Muscle layer of duodenum (tissue), 2 donors: ENCODE measurements around the gene COL6A2.

Source experiments
- H3K27ac ChIP-seq: one replicate; pipeline ENCODE4 v1.7.0; 2013; ENCODE audit warnings: mild to moderate bottlenecking, low read length
- H3K27me3 ChIP-seq: one replicate; pipeline ENCODE4 v1.7.0; 2013; ENCODE audit warnings: low read depth, mild to moderate bottlenecking, control low read depth, low read length
- H3K36me3 ChIP-seq, 2 donors: one replicate each; pipeline ENCODE4 v1.7.0; 2013; ENCODE audit warnings: low read length in 2 of 2, control low read depth in 1 of 2, mild to moderate bottlenecking in 1 of 2; ENCODE audit not compliant: insufficient read depth in 2 of 2, control insufficient read depth in 1 of 2
- H3K4me1 ChIP-seq, 2 donors: one replicate each; pipeline ENCODE4 v1.7.0; 2013; ENCODE audit warnings: low read length in 2 of 2, mild to moderate bottlenecking in 2 of 2, control low read depth in 1 of 2, moderate library complexity in 1 of 2; ENCODE audit not compliant: insufficient read depth in 2 of 2, control insufficient read depth in 1 of 2
- H3K4me3 ChIP-seq, 2 donors: one replicate each; pipeline ENCODE4 v1.7.0; 2013; ENCODE audit warnings: low read length in 2 of 2, low read depth in 1 of 2, mild to moderate bottlenecking in 1 of 2
- H3K9me3 ChIP-seq, 2 donors: one replicate each; pipeline ENCODE4 v1.7.0; 2013; ENCODE audit warnings: low read length in 2 of 2, control low read depth in 1 of 2, mild to moderate bottlenecking in 1 of 2; ENCODE audit not compliant: control insufficient read depth in 1 of 2
- donor health status: healthy.

The COL6A2 gene

DNA sequence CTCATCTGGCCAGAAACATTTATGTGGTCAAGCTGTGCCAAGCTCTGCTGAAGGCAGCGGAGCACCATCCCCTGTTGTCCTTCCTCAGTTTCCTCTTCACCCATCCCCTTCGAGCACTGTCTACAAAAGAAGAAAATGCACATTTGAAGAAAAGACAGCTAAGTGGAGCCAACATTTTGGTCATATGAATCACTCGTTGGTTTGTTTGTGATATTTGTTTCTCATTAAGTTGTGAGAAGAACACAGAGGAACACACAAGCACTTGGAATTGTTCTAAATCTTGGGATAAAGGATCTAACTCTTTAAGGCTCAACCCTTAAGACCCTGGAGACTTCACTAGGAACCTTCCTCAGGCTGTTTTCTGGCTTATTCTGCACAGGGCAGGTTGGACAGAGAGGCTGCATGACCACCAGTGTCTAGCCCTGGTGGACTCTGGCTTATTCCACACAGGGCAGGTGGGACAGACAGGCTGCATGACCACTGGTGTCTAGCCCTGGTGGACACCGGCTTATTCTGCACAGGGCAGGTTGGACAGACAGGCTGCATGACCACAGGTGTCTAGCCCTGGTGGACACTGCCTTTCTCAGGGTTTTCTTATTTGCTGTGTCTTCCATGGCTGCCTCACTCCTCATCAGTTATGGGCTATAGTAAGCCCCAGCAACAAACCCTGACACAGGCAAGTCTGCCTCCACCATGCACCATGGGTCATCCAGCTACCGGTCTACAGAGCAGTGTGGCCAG, 35.3 kb upstream of the COL6A2 start:
- Histone ChIP-seq H3K4me1 (peaks cover 0 to 22% of the 10 kb centered on the region in 2 donors), H3K27ac (peak overlapping the region; percentile 3), H3K36me3 (peaks cover 0 to 4% of the 10 kb centered on the region in 2 donors), H3K9me3 (peaks cover 4 to 11% of the 10 kb centered on the region in 2 donors), H3K4me3 (no peak overlapping the region), H3K27me3 (no peaks in the 10 kb centered on the region)

DNA sequence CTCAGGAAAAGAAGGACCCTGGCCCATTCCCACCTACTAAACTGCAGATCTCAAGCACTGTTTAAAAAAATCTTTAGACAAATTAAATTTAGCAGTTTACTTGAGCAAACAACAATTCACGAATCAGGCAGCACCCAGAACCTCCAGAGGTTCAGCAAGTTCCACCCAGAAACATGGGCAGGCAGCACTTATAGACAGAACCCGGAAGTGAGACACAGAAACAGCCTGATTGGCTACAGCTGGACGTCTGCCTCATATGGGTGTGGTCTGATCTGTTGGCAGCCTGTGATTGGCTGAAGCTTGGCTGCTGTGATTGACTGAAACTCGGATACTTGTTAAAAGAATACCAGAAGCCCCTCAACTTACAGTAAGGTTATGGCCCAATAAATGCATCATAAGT, 34.7 kb upstream of the COL6A2 start:
- Histone ChIP-seq H3K27me3 (no peaks in the 10 kb centered on the region), H3K9me3 (peaks cover 4 to 11% of the 10 kb centered on the region in 2 donors), H3K4me3 (no peak overlapping the region), H3K27ac (no peak overlapping the region), H3K36me3 (peaks cover 0 to 4% of the 10 kb centered on the region in 2 donors), H3K4me1 (peaks cover 0 to 28% of the 10 kb centered on the region in 2 donors)

DNA sequence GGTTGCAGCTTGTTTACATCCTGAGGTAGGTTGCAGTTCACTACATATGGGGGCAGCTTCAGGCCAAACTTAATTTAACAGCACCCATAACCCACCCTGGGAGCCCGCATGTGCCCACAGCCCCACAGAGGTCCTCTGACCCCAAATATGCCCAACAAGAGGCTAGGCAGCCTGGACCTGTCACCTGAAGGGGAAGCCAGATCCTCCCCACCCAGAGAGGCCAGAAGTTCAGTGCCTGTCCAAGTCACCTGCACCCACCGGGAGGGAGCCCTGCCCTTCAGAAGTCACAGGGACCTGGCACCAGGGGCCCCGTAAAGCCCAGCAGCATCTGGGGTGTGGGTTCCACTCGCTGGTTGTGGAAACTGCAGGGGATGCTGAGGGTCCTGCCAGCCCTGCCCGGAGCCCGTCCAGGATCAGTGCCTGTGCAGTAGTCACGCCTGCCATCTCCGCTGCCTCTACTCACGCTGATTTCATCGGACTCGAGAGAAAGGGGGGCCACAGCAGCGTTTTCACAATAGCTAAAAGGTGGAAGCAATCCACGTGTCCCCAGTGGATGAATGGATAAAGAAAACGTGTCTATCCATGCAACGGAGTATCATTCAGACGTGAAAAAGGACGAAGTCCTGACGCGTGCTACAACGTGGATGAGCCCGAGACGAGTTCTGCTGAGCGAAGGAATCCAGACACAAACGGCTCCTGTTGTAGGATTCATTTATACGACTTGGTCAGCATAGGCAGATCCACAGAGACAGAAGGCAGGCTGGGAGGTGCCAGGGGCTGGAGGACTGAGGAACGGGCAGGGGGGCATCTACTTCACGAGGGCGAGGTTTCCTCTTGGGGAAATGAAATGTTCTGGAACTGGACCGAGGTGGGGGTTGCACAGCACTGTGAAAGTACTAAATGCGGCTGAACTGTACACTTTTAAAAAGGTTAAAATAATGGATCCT, 33.9 kb upstream of the COL6A2 start:
- Histone ChIP-seq H3K27me3 (no peaks in the 10 kb centered on the region), H3K4me3 (no peak overlapping the region), H3K9me3 (peaks cover 4 to 11% of the 10 kb centered on the region in 2 donors), H3K4me1 (peaks cover 0 to 30% of the 10 kb centered on the region in 2 donors), H3K27ac (no peak overlapping the region), H3K36me3 (peaks cover 0 to 4% of the 10 kb centered on the region in 2 donors)

DNA sequence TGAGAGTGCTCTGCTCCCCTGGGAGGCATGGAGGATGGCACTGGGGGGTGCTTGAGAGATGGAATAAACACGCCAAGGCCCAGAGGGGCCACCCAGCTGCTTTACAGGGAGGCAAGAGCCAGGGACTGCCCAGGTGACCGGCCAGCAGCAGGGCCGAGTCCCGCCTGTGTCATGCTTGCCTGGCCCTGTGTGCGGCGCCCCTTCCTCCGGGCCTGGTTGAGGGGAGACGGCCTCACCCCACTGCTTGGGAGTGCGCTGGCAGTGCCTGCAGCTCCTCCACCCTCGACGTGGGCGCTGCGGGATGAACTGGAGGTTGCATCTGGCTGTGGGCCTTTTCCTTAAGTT, 33.1 kb upstream of the COL6A2 start:
- peaks cover 0 to 4% of the 10 kb centered on the region in 2 donors for H3K36me3 ChIP-seq
- H3K27ac ChIP-seq, result peak overlapping the region; percentile 71
- peak overlapping the region in 1 of 2 donors; percentile 4 for H3K4me3 ChIP-seq
- no peaks in the 10 kb centered on the region for H3K27me3 ChIP-seq
- H3K9me3 ChIP-seq, result peaks cover 4 to 11% of the 10 kb centered on the region in 2 donors
- peaks cover 0 to 30% of the 10 kb centered on the region in 2 donors for H3K4me1 ChIP-seq

DNA sequence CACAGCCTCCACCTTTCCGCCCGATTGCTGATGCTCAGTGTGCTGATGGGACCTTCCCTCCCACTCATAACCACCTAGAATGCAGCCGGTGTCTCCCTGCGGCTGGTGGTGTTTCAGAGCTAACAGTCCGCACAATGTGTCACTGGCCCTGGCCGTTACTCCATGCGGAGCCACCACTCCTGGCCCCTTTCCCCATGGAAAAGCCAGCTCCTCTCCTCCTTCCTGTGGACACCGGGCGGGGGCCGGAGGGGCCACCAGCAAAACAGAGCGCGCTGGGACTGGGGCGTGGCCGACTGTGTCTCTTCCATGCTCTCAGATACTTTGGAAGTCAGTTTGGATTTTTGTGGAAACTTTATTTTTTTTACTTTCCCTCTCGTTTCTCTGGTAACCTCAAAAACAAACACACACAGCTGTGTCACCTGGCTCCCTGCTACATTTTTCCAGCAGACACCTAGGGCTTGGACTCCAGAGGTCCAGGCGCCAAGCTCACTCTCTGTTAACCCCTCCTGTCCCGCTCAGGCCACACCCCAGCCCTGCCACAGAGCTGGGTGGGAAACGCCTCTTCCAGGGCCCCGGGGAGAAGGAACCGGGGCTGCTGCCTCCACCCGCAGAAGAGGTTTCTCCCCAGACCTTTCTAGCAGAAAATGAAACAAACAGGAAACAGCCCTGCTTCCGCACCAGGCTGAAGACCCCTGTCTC, 32.5 kb upstream of the COL6A2 start:
- H3K27ac ChIP-seq, result peak overlapping the region; percentile 71
- H3K9me3 ChIP-seq, result peaks cover 4 to 11% of the 10 kb centered on the region in 2 donors
- H3K4me3 ChIP-seq, result peak overlapping the region in 1 of 2 donors; percentile 17
- H3K36me3 ChIP-seq, result peaks cover 0 to 4% of the 10 kb centered on the region in 2 donors
- H3K27me3 ChIP-seq, result no peaks in the 10 kb centered on the region
- H3K4me1 ChIP-seq, result peaks cover 0 to 30% of the 10 kb centered on the region in 2 donors

DNA sequence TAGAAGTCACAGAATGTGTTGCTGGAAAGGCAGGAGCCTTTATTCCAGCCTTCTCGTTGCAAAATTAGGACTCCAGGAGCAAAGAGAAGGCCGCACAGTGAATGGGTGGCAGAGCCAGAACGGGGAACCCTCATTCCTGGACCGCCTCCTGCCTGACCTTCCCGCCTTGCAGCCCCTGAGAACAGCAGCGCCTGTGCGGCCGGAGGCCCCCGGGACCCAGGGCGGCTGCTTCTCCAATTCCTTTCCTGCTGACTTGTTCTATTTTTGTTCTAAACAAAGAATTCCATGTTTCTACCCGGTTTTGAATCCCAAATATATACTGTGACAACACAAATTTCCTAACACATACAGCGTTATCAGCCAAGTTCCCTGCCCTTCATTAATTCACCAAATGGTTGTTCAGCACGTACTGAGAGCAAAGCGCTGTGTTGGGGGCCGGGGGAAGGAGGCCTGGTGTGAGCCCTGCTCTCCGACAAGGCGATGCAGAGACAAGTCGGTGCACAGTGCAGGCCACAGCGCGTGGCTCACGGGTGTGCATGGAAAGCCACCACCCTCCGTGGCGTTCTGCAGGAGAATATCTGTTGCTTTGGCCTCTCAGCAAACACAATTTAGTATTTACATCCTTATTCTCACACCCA, 31.9 kb upstream of the COL6A2 start:
- Histone ChIP-seq H3K9me3 (peaks cover 4 to 11% of the 10 kb centered on the region in 2 donors), H3K4me3 (peak overlapping the region in 1 of 2 donors; percentile 17), H3K27ac (peak overlapping the region; percentile 72), H3K4me1 (peaks cover 0 to 30% of the 10 kb centered on the region in 2 donors), H3K27me3 (no peaks in the 10 kb centered on the region), H3K36me3 (peaks cover 0 to 4% of the 10 kb centered on the region in 2 donors)

DNA sequence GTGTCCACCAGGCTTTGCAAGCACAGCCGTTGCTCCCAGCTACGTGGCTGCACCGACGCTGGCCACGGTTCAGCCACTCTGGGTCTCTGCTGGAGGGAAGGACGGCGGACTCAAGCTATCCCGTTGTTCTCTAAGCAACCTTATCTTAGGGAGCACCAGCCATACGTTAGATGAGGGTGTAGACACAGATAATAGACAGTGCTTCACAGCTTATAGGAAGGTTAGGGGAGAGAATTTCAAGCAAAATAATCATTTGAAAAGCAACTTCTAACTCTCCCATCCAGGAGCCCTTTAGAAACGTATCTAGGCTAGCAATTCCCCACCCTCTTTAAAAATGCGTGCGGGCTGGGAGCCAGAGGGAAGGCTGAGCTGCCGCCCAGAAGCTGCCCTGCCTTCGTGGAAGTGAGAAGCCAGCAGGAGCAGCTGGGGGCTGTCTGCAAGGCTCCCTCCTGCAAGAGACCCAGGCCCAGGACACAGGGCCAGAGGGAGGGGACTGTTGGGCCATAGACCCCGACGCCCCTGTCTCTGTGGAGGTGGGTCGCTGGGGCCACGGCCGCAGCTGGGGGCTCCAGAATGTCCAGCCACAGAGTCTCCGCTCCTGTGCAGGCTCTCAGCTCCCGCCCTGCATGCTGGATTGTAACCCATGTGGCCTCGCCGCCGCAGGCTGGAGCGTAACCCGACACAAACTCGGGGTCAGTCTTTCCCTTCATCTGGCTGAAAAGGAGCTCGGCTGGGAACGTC, 31.2 kb upstream of the COL6A2 start:
- Histone ChIP-seq H3K4me3 (no peak overlapping the region), H3K27me3 (no peaks in the 10 kb centered on the region), H3K4me1 (peaks cover 0 to 30% of the 10 kb centered on the region in 2 donors), H3K27ac (peak overlapping the region; percentile 72), H3K36me3 (peaks cover 0 to 4% of the 10 kb centered on the region in 2 donors), H3K9me3 (peaks cover 1 to 9% of the 10 kb centered on the region in 2 donors)

DNA sequence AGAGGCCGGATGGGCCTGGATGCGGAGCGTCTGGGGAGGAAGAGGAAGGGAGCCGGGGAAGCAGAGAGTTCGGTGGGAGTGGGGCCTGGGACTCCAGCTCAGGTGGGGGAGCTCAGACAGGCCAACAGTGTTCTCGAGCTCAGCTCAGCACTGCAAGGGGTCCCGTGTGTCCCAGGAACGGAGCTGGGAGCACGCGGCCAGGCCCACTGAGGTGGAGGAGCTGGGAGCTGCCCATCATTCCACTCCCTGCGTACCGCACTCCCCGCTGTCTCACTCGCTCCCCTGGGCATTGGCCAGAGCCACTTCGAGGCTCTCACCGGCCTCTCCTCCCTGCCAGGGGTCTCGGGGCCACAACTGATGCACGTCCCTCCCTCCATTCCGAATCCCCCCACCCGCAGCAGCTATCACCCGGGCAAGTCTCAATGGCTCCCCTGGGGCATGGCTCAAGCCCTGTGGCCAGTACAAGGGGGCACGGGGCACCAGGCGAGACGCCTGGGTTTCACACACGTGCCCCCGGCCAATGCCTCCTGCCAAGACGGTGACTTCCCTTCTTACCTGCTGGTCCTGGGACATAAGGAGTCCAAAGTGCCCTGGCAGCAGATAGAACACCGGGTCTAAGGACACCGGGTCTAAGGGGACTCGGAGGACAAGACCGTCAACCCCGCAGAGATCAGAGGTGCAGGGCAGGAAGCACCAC, 30.3 kb upstream of the COL6A2 start:
- no peaks in the 10 kb centered on the region for H3K27me3 ChIP-seq
- no peak overlapping the region for H3K4me3 ChIP-seq
- peak overlapping the region; percentile 10 for H3K27ac ChIP-seq
- H3K9me3 ChIP-seq, result peaks cover 0 to 8% of the 10 kb centered on the region in 2 donors
- peaks cover 0 to 30% of the 10 kb centered on the region in 2 donors for H3K4me1 ChIP-seq
- peaks cover 0 to 4% of the 10 kb centered on the region in 2 donors for H3K36me3 ChIP-seq

DNA sequence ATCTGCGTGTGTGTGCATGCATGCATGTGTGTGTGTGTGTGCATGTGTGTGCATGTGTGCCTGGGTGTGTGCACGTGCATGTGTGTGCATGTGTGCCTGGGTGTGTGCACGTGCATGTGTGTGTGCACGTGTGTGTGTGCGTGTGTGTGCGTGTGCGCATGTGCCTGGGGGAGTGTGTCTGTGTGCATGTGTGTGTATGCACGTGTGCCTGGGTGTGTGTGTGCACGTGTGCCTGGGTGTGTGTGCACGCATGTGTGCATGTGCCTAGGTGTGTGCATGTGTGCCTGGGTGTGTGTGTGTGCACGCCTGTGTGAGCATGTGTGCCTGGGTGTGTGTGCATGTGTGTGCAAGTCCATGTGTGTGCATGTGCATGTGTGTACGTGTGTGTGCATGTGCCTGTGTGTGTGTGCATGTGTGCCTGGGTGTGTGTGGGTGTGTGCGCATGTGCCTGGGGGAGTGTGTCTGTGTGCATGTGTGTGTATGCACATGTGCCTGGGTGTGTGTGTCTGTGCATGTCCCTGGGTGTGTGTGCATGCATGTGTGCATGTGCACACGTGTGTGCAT, 29.3 kb upstream of the COL6A2 start:
- Histone ChIP-seq H3K36me3 (peaks cover 0 to 4% of the 10 kb centered on the region in 2 donors), H3K27ac (no peak overlapping the region), H3K9me3 (no peaks in the 10 kb centered on the region), H3K27me3 (no peaks in the 10 kb centered on the region), H3K4me3 (no peak overlapping the region), H3K4me1 (peaks cover 0 to 30% of the 10 kb centered on the region in 2 donors)
